NCI-H1436 (cell line): ENCODE measurements around the gene ATP8A1.
A peak's percentile ranks its signal among the peaks of the same experiment; 100 is the strongest.

ENCODE experiments used
- DNase-seq: peaks from one replicate; lab custom pipeline; 2025; lab: John Stamatoyannopoulos, UW

ATP8A1 gene

GRCh38 chr4:42649870-42650269, 7.0 kb downstream of the ATP8A1 start:
- DNase-seq, result no peak

- no peak for DNase-seq
These were observed 9.8 kb downstream of the ATP8A1 start for GRCh38 chr4:42646999-42647541.

DNA sequence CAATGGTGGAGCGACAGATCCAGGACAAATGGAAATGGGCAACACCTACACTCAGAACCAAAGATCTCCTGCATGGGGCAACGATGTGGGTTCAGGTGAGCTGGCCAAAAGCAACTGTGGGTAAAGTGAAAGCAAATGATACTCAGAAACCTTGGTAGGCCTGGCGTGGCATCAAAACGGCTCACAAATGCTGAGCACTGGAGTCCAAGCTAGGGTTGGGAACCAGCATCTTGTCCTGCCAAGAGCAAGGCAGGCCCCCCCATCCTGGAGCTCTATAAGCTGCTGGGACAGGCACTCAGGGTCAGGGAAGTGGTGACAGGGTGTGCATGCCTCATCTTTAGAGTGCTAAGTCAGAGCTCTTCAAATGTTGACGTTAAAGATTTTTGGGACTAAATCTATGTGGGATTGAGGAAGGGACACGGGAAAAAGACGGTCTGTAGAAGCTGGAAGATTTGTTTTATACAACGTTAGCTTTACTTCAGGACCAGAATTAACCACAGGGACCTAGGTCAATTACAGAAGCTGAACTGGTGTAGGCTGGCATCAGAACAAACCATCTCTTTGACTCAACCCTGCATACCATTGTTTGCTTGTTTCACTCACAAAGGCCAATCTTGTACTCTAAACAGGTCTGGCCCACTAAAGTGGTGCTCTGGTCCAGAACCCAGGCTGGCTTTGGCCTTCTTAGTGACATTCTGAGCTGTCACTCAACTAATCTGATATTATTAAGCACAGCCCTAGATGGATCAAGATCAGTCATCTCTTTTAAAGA, 10.7 kb downstream of the ATP8A1 start:
- no peak for DNase-seq

DNA sequence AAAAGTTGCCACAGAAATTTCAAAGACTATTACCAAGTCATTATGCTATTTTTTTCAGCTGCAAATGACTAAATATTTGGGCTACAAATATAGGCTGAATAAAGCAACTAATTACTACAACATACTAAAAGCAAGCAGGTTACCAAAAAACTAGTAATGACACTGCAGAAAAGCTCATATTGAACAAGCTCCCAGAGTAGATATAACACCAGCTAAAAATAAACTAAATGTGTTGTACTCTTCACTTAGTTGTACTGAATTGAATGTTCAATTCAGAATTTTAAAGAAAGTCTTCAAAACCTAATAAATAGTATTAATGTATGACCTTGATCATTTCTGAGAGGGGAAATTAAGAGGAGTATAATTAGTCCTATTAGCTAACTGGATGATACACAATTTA, 12.0 kb downstream of the ATP8A1 start:
- no peak for DNase-seq

- no peak for DNase-seq
These were observed 13.2 kb downstream of the ATP8A1 start for GRCh38 chr4:42643685-42644084.

GRCh38 chr4:42642845-42643615, 13.9 kb downstream of the ATP8A1 start:
- DNase-seq, result no peak

DNA sequence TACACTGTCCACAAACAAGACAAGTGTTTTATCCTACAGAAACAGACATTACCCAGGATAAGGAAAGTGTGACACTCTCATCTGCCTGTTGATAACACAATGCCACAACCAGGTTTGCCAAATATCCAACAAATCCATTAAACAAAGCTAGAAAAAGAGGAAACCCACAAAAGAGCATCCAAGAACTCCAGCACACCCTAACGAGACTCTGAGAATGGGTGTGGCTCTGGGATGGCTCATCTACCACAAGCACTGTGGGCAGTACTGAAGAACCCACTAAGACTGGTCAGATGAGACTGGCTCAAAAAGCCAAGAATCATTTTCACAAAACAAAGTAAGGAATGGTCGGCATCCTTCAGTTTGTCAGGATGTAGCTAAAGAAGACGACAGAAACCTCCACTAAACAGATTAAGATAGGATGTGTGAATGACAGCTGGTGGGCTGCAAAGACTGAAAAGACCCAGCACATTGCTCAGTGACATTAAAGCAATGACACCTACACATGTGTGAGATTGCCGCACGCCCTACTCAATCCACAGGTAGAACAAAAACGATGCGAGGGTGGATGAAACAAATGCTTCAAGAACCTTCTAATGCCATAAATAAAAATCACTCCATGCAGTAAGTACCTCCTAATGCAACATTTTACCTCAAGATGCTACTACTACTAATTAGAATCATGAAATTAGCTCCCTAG, 14.7 kb downstream of the ATP8A1 start:
- DNase-seq, result no peak

- DNase-seq, result no peak
These were observed 15.2 kb downstream of the ATP8A1 start for GRCh38 chr4:42641656-42642055.

- DNase-seq, result no peak
These were observed 15.7 kb downstream of the ATP8A1 start for GRCh38 chr4:42641161-42641560.

- no peak for DNase-seq
These were observed 16.3 kb downstream of the ATP8A1 start for GRCh38 chr4:42640613-42641012.

- no peak for DNase-seq
These were observed 17.9 kb downstream of the ATP8A1 start for GRCh38 chr4:42638993-42639392.

DNA sequence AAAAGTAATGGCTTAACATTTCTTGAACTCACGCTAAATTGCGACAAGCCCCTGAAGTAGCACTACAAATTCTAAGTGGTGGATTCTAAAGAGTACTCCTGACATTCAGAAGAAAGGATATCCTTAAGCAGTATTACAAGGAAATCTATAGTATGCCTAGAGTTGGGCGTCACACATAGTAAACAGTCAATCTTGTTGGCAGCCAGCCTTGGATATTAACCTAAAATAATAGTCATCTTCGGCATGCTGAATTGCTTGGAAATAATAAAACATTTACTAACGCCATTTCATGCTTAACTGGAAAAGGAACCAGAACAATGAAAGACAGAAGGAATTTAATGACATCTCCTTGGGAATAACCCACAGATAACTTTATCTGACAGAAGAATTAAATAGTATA, 18.6 kb downstream of the ATP8A1 start:
- no peak for DNase-seq

GRCh38 chr4:42637867-42638266, 19.0 kb downstream of the ATP8A1 start:
- no peak for DNase-seq

DNA sequence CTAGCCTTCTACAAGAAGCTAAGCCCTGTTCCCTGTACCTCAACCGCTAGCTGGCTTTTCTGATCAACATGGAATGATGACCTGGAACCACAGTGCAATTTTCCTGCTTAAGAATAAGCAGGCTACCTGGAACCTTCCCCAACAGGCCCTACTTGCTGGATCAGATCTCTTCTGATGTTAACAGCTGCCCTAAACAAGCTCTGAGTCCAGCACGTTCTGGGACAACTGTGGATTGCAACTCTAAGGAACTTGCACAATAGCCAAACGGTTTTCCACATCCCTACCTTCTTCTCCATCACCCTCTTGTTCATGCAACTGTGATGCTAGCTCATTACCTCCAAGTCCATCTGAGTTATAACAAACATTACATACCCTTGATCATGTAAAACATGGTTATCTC, 19.8 kb downstream of the ATP8A1 start:
- DNase-seq, result no peak

GRCh38 chr4:42636645-42636949, 20.3 kb downstream of the ATP8A1 start:
- no peak for DNase-seq

DNA sequence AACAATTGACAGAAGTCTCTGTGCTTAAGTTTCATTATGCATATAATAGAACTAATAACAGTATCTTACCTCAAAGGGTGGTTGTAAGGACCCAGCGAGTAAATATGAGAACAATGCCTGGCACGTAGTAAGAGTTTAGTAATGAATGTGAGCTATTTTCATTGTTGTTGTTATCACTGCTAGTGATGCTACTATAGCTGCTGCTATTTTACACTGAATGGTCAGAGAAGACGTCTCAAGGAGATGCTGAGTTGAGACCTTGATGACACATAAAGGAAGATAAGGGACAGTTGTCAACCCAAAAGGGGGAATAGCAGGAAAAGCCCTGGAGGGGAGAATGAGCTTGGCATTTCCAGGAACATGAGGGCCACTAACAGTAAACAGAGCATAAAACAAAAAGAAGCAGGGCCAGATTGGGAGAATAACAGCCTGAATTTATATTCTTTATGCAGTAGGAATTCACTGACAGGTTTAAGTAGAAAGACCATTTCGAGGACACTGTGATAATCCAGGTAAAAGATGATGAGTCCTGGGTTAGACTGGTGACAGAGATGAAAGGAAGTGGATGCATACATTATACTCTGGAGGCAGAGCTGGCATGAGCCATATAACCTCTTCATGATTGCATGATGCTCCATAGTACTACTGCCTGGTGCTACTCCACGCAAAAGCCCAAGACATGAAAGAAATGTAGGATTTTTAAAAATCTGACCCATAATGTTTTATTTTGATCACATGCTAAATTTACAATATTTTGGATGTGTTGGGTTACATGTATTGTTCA, 23.1 kb downstream of the ATP8A1 start:
- no peak for DNase-seq

- DNase-seq, result no peak
These were observed 24.1 kb downstream of the ATP8A1 start for GRCh38 chr4:42632653-42633382.

DNA sequence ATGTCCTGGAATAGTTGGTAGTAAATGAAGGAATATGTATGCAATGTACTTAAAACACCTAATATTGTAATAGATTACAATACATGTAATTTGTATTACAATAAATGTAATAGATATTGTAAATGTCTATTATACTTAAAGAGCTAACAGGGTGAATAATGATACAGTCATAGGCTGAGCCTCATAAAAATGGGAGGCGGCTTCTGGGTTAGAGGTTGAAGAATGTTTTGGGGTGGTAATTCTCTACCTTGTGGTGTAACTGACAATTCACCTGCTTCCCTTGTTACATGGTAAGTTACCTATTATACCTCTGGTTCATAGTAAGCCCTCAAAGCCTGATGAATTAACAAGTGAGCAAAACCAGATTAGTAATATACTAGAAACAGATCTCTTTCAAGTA, 26.0 kb downstream of the ATP8A1 start:
- DNase-seq, result no peak

DNA sequence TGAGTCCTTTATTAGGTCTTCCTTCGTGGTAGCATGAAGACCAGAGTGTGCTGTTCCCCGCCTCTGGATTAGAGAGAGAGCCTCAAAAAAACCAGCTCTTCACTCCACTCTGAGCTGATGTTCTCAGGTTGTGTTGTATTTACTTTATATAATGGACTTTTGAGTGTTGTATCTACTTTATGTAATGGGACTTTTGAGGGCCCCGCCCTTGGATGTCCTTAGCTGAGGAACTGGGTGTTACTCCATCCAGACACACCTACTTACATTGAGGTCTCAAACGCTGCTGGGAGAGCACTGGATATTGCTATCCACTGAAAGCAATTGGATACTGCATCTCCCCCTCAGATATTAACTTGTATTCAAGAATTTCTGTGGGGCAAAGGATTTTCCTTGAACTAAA, 28.2 kb downstream of the ATP8A1 start:
- no peak for DNase-seq

DNA sequence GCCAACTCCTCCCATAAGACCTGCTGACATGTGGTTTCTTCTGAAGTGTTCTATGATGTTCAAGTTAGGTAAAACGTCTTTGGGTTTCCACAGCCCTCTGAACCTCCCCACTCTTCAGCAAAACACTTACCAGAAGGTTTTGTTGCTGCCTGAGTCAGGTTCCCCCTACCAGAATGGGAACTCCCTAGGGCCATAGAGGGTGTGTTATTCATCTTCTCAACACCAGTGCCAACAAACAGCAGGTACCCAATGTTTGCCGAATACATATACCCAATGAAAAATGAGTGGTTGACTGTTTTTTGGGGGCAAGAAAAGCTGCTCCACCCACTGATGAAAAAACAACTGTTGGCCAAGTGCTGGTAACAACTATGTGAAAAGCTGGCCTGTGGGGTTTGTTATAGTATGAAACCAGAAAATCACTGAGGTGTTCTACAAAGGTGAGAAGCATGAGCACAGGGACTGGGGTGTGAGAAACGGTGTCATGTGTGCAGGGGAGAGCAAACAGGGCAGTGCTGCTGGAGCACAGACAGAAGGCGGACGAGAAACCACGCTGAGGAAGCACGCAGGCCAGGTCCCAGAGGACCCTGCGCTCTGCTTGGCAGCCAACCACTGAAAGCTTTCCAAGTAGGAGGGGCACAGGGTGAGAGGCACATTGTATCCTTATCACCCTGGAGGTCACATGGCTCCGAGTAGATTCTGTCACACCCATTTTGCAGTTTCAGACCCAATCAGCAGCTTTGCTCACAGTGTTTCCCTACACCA, 28.8 kb downstream of the ATP8A1 start:
- DNase-seq, result peak; percentile 77
